ENCODE measurements around the gene PRRT1.
"Not testable (repeated sequence)": the region's sequence is repeated elsewhere in the genome, so short reads cannot be mapped to it uniquely, and the experiment has no call there.

PRRT1 gene

DNA sequence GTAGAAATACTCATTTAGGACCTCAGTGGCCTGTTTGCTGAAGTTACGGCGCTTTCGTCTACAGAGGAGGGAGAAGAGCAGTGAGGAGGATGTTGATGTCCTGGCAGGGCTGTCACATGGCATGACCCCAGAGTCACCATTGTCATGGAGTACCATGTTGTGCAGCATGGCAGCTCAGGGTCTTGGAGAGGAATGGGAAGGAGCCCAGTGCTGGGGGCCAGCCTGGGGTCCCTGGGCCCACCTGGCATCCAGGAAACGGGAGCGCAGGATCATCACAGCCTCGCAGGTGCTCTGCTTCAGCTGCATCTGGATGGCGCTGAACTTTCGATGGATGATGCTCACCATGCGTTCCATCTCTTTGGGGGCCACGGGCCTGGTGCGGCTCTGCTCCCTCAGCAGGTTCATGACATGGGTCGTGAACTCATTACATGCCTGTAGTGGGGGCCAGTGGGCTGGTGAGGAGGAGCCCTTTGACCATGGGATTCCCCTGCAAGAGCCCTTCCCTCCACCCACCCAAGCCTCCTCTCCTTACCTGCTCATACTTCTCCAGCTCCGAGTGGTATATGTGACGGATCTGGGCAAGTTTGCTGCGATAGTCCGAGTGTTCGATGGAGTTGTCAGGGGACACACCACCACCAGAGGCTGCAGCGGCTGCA lies 36.1 kb upstream of the PRRT1 start:
- DNase-seq (ENCODE audit: low spot score) = not testable (repeated sequence)

DNA sequence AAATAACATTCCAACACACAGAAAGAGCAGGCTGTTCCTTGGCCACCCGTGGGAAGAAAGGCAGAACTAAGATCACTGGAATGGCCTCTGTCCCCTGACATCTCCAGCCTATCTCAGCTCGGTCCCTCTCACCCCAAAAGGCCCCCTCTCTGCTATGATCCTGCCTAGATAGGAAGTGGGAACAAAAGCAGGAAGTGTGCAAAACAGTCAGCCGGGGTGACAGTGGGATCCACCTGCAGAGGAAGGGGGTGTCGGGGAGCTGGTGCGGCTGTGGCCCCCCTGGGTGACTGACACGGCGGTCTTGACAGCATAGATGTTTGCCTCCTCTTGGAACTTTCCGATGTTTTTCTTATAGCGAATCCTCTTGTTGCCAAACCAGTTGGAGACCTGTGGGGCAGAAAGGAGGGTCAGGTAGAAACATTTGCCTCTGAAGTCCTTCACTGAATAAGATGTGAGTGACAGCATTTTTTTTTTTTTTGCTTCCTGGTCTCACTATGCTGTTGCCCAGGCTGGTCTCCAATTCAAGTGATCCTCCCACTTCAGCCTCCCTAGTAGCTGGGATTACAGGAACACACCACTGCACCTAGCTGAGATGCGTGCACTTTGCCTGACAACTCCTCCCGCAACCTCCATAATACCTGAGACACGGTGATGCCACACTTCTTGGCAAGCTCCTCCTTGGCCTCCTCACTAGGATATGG lies 35.4 kb upstream of the PRRT1 start:
- DNase-seq (ENCODE audit: low spot score) = no peak

DNA sequence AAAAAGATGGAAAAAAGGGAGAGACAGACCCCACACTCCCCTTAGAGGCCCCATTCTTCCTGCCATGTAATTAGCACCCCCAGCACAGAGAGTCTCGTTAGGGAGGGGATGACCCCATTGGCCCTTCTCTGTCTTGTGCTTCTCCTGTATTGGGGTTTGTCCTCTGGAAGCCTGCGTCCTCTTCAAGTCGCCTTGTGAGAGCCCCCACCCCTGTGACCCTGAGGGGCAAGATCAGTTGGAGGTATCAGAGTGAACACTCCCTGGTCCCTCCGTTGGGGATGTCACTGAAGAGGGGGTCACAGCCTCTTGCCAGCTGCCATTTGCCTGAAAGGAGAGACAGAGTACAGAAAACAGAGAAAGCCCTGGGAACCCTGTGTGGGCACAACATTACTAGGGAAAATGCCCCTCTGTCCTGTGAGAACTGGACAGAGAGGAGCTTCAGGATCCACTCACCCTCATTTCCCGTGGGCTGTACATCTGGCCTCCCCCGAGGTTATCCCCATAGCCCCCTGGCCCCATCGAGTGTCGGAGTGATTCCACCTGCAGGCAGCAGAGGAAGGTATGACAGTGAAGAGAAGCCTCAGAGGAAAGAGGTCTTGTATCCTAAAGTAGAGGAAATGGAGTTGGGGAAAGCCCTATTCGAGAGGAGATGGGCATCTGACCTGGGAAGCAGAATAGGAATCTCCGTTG lies 34.6 kb upstream of the PRRT1 start:
- not testable (repeated sequence) for DNase-seq (ENCODE audit: low spot score)

DNA sequence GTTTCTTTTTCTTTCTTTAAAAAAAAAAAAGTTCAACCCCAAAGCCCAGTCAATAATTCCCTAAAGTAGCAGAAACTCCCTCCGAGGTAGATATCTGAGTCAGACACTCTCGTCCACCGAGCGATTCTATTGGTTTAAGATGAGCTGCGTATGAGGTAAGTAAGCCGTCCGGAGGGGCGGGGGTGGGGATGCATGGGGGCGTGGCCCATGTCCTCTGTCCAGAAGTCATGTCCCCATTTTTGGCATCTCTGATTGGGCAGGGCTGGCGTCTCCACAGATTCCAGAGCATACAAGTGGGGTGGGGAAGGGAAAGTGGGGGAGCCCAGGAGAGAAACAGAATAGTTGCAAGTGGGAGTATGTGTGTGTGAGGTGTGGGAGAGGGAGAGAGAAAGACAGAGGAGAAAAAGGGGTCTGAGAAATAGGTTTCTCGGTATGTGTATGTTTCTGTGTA lies 34.0 kb upstream of the PRRT1 start:
- DNase-seq (ENCODE audit: low spot score) = peak; percentile 69

DNA sequence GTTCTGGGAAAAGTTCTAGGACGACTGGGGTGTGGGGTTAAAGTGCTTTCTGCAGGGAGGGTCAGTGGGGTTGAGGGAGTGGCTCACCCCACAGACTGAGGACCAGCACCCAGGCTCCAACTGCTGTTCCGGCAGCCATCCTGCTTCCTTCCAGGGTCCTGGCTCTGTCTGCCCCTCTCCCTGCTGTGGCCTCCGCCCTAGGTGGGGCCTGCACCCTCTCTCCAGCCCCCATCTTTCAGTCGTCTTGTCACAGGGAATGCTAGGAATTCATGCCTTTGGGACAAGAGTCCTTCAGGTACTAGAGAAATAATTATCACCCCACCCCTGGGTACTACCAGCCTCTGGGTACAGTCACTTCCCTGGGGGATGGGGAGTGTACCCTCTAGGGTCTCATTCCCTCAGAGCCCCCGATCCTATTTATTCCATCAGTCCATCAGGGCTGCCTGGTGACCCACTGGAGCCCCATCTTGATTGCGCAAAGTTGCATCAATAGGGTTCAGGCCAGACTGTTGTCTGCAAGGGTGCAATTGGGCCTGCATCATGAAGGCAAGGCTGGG lies 32.4 kb upstream of the PRRT1 start, which contains the start of gene AGER:
Gene AGER (minus strand): TSS at position 170 of the 557 bp plus-strand sequence. CDS start 31 bp downstream, at position 139.
- DNase-seq (ENCODE audit: low spot score) = no peak

DNA sequence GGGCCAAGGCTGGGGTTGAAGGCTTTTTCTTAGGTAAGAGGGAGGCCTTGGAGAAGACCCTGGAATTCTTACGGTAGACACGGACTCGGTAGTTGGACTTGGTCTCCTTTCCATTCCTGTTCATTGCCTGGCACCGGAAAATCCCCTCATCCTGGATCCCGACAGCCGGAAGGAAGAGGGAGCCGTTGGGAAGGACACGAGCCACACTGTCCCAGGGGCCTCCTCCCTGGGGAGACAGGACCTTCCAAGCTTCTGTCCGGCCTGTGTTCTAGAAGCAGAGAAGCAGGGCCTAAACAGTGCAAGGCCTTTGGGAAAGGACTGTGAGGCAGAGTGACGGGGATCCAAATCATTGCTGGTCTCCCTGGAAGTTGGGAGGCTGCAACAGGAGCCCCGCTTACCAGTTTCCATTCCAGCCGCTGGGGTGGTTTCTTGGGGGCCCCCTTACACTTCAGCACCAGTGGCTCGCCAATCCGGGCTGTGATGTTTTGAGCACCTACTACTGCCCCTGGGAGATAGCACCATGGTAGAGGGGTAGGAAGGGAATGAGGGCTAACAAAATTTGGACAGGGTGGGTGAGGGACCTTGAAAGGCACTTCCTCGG lies 31.8 kb upstream of the PRRT1 start:
- no peak for DNase-seq (ENCODE audit: low spot score)

DNA sequence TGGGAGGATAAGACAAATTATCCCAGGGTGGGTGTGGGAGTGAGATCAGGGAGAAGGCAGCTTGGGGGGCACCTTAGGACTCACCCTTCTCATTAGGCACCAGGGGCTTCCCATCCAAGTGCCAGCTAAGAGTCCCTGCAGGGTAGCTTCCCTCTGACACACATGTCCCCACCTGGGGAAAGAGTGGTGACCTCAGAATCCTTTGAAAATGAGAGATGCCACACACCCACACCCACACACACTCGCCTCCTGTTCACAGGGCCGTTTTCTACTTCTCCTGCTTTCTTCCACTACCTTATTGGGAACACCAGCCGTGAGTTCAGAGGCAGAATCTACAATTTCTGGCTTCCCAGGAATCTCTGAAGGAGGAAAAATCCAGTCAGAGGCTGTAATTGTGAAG lies 31.3 kb upstream of the PRRT1 start:
- DNase-seq (ENCODE audit: low spot score) = no peak

DNA sequence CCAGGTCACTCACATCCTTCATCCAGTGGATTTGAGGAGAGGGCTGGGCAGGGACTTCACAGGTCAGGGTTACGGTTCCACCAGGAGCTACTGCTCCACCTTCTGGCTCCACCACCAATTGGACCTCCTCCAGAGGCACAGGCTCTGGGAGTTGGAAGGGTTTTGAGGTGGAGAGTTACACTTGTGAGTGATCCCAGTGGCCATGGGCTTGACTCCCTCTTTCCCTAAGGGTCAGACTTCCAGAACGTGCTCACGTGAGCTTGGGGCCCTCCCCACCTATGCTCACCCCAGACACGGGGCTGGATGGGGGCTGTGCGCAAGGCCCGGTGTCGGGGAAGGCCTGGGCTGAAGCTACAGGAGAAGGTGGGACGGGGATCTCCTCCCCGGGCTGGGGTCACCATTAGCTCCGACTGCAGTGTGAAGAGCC lies 30.8 kb upstream of the PRRT1 start:
- DNase-seq (ENCODE audit: low spot score) = no peak

DNA sequence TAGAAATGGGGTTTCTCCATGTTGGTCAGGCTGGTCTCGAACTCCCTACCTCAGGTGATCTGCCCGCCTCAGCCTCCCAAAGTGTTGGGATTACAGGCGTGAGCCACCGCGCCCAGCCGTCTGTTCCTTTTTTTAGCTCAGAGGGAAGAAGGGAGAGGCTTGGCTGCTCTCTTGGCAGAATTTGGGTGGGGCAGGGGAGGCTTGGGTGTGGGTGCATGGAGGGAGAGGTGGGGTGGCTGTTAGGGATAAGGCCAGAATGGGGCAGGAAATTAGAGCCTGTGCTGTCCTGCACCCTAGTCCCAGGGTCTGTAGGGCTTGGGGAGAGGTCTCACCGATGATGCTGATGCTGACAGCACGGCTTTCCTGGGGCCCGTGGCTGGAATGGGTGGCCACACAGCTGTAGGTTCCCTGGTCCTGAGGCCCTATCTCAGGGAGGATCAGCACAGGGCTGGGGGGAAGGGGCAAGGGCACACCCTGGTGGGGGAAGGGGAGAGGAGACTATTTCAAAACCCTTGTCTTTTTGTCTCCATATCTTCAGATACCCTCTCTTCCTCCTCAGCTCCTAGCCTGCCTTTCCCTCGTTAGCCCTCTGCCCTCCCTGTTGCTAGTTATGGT lies 30.3 kb upstream of the PRRT1 start:
- no peak for DNase-seq (ENCODE audit: low spot score)

DNA sequence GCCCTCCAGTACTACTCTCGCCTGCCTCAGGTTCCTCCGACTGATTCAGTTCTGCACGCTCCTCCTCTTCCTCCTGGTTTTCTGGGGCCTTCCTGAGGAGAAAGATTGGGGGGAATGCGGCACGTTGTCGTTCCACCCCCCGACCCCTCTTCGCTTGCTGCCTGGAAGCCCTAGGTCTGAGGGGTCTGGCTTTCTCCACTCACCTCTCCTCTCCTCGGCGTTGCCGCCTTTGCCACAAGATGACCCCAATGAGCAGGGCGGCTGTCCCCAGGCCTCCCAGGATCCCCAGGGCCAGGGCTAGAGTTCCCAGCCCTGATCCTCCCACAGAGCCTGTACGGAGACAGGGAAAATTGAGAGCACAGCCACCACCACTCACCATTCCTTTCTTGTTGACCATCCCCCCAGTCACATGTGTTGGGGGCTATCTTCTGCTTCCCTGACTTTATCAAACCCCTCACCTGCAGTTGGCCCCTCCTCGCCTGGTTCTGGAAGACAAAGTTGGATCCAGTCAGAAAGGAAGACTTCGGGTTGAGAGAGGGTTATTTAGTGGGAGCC lies 29.5 kb upstream of the PRRT1 start:
- DNase-seq (ENCODE audit: low spot score) = no peak

DNA sequence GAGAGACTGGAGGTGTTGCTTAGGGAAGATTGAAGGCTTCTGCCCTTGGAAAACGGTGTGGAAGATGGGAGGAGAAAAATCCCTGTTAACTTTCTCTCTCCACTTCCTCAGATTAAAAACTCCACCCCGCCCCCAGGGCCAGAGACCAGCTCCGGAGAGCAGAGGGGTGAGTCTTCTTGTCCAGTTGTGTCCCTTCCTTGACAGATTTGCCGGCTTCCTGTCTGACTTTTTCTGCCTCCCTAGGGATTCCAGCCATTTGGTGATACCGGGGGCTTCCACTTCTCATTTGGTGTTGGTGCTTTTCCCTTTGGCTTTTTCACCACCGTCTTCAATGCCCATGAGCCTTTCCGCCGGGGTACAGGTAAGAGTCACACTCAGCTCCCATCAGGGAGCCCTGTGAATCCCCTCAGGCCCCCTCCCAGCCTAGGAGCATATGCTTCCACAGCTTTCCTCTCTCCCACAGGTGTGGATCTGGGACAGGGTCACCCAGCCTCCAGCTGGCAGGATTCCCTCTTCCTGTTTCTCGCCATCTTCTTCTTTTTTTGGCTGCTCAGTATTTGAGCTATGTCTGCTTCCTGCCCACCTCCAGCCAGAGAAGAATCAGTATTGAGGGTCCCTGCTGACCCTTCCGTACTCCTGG lies 28.1 kb upstream of the PRRT1 start:
- DNase-seq (ENCODE audit: low spot score) = no peak

DNA sequence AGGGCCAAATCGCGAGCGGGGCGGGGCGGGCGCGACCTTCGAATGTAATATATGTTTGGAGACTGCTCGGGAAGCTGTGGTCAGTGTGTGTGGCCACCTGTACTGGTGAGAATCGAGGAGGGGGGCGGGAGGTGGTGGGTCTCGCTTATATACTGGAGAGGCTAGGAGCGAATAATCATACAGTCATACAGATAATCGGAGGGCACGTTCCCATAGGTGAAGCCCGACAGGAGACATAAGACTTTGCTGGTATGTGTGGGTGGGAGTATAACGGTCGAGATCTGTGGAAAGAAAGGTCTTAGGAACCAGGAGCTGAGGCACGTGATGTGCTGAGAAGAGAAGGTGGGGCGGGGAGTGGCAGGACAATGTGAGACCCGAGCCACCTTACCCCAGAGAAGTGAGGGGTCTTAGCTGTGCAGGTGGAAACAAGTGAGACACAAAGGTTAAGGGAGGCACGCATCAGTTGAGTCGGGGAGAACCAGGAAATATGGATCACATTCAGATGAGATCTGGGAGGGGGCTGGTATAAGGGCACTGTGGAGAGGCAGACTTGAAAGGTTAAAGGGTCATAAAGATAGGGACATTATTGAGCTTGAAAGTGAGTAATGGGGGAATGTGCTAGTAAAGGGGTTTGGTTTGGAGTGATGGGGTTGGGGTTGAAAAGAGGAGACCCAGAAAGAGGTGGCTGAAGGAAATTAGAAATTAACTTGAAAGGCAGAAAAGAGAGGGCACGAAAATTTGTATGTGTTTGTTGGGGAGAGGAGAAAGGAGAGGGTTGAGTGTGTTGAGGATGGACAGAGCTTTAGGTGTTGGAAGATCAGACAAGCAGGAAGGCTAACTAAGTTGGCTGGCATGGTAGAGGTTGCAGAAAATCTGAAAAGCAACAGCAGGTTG lies 27.1 kb upstream of the PRRT1 start:
- no peak for DNase-seq (ENCODE audit: low spot score)

DNA sequence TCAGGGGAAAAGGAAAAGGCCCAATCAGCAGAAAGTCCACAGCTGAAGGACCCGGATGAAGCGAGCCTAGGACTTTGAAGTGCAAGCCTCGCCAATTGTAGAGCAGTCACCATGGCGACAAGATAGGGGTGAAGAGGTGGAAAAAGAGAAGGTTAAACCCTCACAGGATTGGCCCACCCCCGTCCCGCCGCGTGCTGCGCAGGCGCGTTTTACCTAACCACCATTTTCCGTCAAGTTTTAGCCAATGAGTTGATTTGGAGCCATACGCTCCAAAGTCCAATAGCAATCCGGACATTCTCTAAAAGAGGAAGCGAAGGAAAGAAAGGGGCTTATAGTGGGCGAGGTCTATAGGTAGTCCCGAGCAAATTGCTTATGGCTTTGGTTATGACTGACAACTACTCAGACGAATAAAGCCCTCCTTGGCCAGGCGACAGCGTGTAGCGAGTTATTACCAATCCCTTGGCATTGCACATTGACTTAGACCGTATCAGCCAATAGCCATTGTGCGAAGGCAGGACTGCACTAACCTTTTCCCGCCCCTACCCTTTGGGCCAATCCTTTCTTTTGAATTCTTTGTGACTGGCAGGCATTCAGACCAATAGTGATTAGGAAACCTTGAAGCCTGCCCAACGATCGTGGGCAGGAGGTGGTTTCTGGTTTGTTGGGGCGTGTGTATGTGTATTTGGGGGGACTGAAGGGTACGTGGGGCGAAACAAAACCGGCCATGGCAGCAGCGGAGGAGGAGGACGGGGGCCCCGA lies 26.2 kb upstream of the PRRT1 start, which contains the start of gene RNF5:
Gene RNF5 (plus strand): TSS at position 618 of the 759 bp plus-strand sequence. CDS start 107 bp downstream, at position 725.
- DNase-seq (ENCODE audit: low spot score) = peak; percentile 100

DNA sequence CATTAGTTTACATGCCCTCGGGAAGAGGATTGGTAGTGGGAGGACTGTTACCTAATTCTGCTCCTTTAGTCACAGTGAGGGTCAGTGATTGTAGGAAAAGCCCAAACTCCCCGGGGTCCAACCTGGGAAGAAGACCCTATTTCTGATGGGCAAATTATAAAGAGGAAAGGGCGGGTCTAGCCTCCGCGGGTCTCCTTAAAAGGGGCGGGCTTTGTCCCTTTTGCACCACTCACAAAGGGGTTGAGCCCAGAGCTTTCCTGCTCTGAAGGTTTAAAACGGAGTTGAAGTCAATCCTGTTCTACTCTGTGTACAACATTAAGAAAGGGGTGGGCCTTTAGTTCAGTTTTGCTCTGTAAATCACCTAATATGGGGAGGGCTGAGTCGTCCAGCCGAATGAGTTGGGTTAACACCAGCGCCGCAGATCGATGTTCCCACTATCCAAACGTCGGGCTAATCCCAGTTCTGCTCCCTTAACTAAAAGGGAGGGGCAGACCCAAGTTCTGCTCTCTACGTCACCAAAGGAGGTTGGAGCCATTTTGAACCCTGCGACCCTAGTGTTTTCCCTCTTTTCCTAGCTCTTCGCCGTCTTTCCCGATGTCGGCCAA lies 25.5 kb upstream of the PRRT1 start:
- DNase-seq (ENCODE audit: low spot score) = peak; percentile 58

DNA sequence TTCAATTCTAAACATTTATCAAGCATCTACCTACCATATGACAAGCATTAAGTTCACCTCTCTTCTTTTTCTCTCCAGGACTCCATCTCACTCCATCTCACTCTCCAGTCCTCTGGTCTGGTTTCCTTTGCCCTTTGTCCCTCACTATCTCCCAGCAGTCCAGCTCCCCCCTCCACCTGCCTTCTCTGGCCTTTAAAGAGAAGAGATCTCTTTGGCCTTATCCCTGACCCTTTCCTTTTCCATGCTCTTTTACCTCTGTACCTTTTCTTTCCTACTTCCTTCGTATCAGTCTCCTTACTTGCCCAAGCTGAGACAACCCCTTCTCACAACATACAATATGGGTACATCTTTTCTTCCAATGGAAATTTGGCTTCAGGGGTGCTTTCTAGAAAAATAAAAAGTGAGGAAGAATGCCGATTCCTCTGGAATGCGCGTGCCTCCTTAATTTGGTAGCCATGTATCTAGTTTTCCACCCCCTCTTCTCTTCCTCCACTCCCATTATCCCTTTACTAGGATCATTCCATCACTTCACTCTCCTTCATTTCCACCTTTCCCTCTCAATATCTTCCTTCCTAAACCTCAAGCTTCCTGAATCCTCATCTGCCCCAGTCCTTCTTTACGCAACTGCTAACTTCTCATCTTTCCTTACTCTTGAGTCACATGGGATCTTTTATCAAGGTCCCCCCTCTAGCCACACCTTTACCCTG lies 24.9 kb upstream of the PRRT1 start:
- DNase-seq (ENCODE audit: low spot score) = no peak

DNA sequence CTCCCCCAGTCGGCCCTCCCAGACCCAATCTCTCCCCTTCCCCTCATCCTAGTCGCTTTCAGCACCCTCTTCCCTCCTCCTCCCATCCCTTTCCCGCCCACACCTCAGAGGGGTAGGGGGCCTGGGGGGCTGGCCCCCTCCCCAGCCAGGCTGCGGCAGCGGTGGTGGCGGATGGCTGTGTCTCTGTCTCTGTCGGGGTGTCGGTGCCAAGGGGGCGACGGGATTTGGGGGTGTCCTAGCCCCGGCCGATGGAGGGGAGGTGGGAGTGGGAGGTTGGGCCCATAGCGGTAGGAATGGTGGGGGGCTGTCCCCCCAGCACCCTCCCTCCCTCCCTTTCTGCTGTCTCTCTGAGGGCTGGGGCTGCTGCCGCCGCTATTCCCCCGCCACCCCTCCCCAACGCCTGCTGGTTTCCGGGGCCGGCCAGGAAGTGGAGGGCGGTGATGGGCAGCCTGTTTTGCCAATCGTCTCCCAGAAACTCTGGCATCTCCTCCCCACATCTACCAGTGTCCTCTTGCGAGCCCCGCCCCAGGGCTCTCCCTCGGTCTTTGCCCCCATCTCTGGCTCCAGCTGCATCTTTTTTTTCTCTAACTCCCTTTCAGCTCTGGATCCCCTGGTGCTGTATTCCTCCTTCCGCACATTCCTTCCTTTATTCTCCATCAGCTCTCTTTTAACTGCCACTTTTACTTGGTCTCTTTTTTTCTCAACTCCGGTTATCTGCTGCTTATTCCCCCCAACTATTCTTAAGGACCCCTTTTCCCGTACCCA lies 24.2 kb upstream of the PRRT1 start, which contains the start of gene AGPAT1:
Gene AGPAT1 (minus strand): TSS at position 374 of the 765 bp plus-strand sequence. CDS start 4,588 bp downstream, outside the sequence.
- peak; percentile 98 for DNase-seq (ENCODE audit: low spot score)

DNA sequence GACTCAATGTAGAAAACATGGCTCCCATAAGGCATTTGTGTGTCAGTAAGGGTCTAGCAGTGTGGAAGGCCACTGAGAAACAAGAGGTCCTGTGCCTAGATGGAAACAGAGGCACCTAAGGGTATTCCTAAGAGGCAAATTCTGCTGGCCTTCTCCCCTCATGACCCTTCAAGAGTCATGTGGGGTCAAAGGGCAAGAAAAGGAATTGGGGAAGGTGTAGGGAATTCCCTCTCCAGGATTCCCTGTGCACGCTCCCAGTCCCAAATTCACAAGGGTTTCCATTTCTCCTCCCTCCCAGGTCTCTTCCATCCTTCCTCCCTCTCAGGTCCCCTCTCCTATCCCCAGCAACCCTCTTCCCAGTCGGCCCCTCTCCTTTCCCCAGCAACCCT lies 23.6 kb upstream of the PRRT1 start:
- DNase-seq (ENCODE audit: low spot score) = no peak

Measured in CD4-positive, alpha-beta T cell treated with Interleukin-2 at 100 ng/mL for 4 hours (primary cell).